HCT116 (cell line): ENCODE measurements around the gene AGAP1. TPM values are rescaled to one million over a fixed set of nuclear protein-coding genes. Genes with fewer than 3 reads are reported as not detected.

Source experiments
- ATAC-seq: fragments of 200-7000 bp; cut with Tn5 transposase; 2 replicates; pipeline ENCODE4 v1.9.1; 2020; ENCODE audit warnings: mild to moderate bottlenecking, moderate library complexity
- BruUV-seq: library from RNA; stranded (reverse); fragments of 400-500 nt; replicated peaks from 2 replicates; lab custom pipeline; 2021; lab: Mats Ljungman, UMichigan
- CTCF ChIA-PET: fragments of 300-600 bp; sonication (Branson Sonifier 250); formaldehyde crosslinking; loops from one replicate; lab custom pipeline; 2021; ENCODE audit warnings: antibody characterized with exemption; lab: Charles Lee
- POLR2A ChIA-PET: fragments of 300-600, 350-600 bp; sonication (Branson Sonifier 250); formaldehyde crosslinking; loops from one replicate; lab custom pipeline; 2021; ENCODE audit warnings: antibody characterized with exemption; lab: Charles Lee
- RAD21 ChIA-PET, 2 experiments: fragments of 300-600 bp; sonication (Branson Sonifier 250); formaldehyde crosslinking; loops; one replicate each; lab custom pipeline; 2023; ENCODE audit warnings: low total read pairs in 2 of 2; ENCODE audit not compliant: uncharacterized antibody in 2 of 2, unreplicated experiment in 2 of 2, low non-redundant PET in 1 of 2; lab: Charles Lee
- DNase-seq: peaks from one replicate; pipeline ENCODE4 v3.0.0-alpha.2; 2010; ENCODE audit warnings: low read depth, low spot score
- H2AFZ ChIP-seq: fragments of 200-600 bp; shearing (Covaris generic), sonication (generic); 2 replicates; pipeline ENCODE4 v1.6.1; 2017; ENCODE audit warnings: low read depth, mixed run types, mixed read lengths, antibody characterized with exemption, low read length; ENCODE audit not compliant: poor library complexity, severe bottlenecking
- H3K27ac ChIP-seq: 2 replicates; pipeline ENCODE4 v1.5.1; 2012; ENCODE audit warnings: low read depth, low read length
- H3K27me3 ChIP-seq: fragments of 200-600 bp; sonication (generic); 2 replicates; pipeline ENCODE4 v1.6.1; 2016; ENCODE audit warnings: mixed run types, low read length, mixed read lengths; ENCODE audit not compliant: insufficient read depth
- H3K36me3 ChIP-seq, 2 experiments: fragments of 200-500 bp in 1 of 2; fragments of 200-600 bp in 1 of 2; sonication (Bioruptor generic) in 1 of 2; sonication (generic) in 1 of 2; 2 replicates each; pipeline versions ENCODE4 v1.5.1 to v1.6.1; 2014 to 2016; ENCODE audit warnings: low read length in 2 of 2, inconsistent platforms in 1 of 2, mixed read lengths in 1 of 2, mixed run types in 1 of 2; ENCODE audit not compliant: insufficient read depth in 2 of 2, control insufficient read depth in 1 of 2
- H3K4me1 ChIP-seq, 2 experiments: fragments of 200-600 bp in 1 of 2; sonication (generic) in 1 of 2; 2 replicates each; pipeline versions ENCODE4 v1.5.1 to v1.6.1; 2012 to 2017; ENCODE audit warnings: low read length in 2 of 2, inconsistent platforms in 1 of 2, mild to moderate bottlenecking in 1 of 2, mixed read lengths in 1 of 2, mixed run types in 1 of 2, moderate library complexity in 1 of 2; ENCODE audit not compliant: insufficient read depth in 2 of 2, control insufficient read depth in 1 of 2
- H3K4me2 ChIP-seq: fragments of 200-600 bp; sonication (generic); 2 replicates; pipeline ENCODE4 v1.6.1; 2017; ENCODE audit warnings: mixed run types, low read length, mixed read lengths
- H3K4me3 ChIP-seq, 2 experiments: fragments of 200-600 bp in 1 of 2; sonication (generic) in 1 of 2; replicated peaks in 1 of 2; 2 replicates each; pipeline ENCODE4 v1.5.1; 2011 to 2016; ENCODE audit warnings: low read length in 2 of 2, control low read depth in 1 of 2, low read depth in 1 of 2, mild to moderate bottlenecking in 1 of 2, mixed read lengths in 1 of 2, mixed run types in 1 of 2
- H3K79me2 ChIP-seq: fragments of 200-600 bp; sonication (generic); 2 replicates; pipeline ENCODE4 v1.6.1; 2017; ENCODE audit warnings: mild to moderate bottlenecking, mixed run types, low read length, moderate library complexity, mixed read lengths; ENCODE audit not compliant: insufficient read depth
- H3K9ac ChIP-seq: fragments of 200-600 bp; sonication (generic); 2 replicates; pipeline ENCODE4 v1.6.1; 2016; ENCODE audit warnings: low read length, mixed read lengths
- H3K9me2 ChIP-seq: fragments of 200-600 bp; sonication (generic), shearing (Covaris generic); 2 replicates; pipeline ENCODE4 v1.6.1; 2017; ENCODE audit warnings: mixed run types, mild to moderate bottlenecking, moderate library complexity; ENCODE audit not compliant: insufficient read depth
- H3K9me3 ChIP-seq, 2 experiments: fragments of 200-500 bp in 1 of 2; fragments of 200-600 bp in 1 of 2; sonication (Bioruptor generic) in 1 of 2; sonication (generic) in 1 of 2; 2 replicates each; pipeline ENCODE4 v1.6.1; 2014 to 2017; ENCODE audit warnings: low read length in 2 of 2, mixed read lengths in 2 of 2, inconsistent platforms in 1 of 2, low read depth in 1 of 2, mild to moderate bottlenecking in 1 of 2, mixed run types in 1 of 2, moderate library complexity in 1 of 2; ENCODE audit not compliant: control insufficient read depth in 1 of 2, insufficient read depth in 1 of 2
- H4K20me1 ChIP-seq: fragments of 200-600 bp; sonication (generic), shearing (Covaris generic); 2 replicates; pipeline ENCODE4 v1.6.1; 2017; ENCODE audit warnings: mixed run types, mild to moderate bottlenecking, moderate library complexity; ENCODE audit not compliant: insufficient read depth
- CEBPB ChIP-seq: IDR thresholded peaks from 2 replicates; pipeline ENCODE4 v1.6.1; 2012; ENCODE audit warnings: low read depth
- EGR1 ChIP-seq: IDR thresholded peaks from 2 replicates; pipeline ENCODE4 v1.6.1; 2012; ENCODE audit warnings: low read depth
- ELF1 ChIP-seq: IDR thresholded peaks from 2 replicates; pipeline ENCODE4 v1.6.1; 2012; ENCODE audit warnings: low read depth, borderline replicate concordance
- EZH2 ChIP-seq: fragments of 200-600 bp; sonication (generic); IDR thresholded peaks from 2 replicates; pipeline ENCODE4 v1.6.1; 2017; ENCODE audit warnings: antibody characterized with exemption, mixed run types
- EZH2phosphoT487 ChIP-seq: fragments of 200-600 bp; IDR thresholded peaks from 2 replicates; pipeline ENCODE4 v1.6.1; 2018; ENCODE audit warnings: antibody characterized with exemption, borderline replicate concordance
- FOSL1 ChIP-seq: IDR thresholded peaks from 2 replicates; pipeline ENCODE4 v1.6.1; 2012; ENCODE audit warnings: low read depth
- MAX ChIP-seq: IDR thresholded peaks from 2 replicates; pipeline ENCODE4 v1.6.1; 2012
- POLR2A ChIP-seq: IDR thresholded peaks from 2 replicates; pipeline ENCODE4 v1.7.0; 2011; ENCODE audit warnings: borderline replicate concordance; ENCODE audit not compliant: insufficient read depth, insufficient read length; ENCODE audit errors: extremely low read depth
- POLR2AphosphoS5 ChIP-seq: IDR thresholded peaks from 2 replicates; pipeline ENCODE4 v1.6.1; 2011; ENCODE audit warnings: mild to moderate bottlenecking, low read depth, low read length, moderate library complexity
- SIN3A ChIP-seq: IDR thresholded peaks from 2 replicates; pipeline ENCODE4 v1.6.1; 2012; ENCODE audit warnings: low read depth
- YY1 ChIP-seq: IDR thresholded peaks from 2 replicates; pipeline ENCODE4 v1.6.1; 2011; ENCODE audit warnings: low read length, low read depth, moderate library complexity, mild to moderate bottlenecking; ENCODE audit not compliant: insufficient replicate concordance; ENCODE audit errors: extremely low read depth
- intact Hi-C: fragments of 100-400 bp; cut with micrococcal nuclease; formaldehyde crosslinking; loops from 2 replicates; pipeline ENCODE4 v1.10.0; 2022
- total RNA-seq: library from RNA; stranded (reverse); gene quantifications from one replicate; pipeline ENCODE4 v1.2.1, GENCODE V29; 2021; ENCODE audit not compliant: unreplicated experiment
- TF ChIP-seq, protein P1 (sequence below): IDR thresholded peaks from 2 replicates; pipeline ENCODE4 v1.6.1; 2011; ENCODE audit warnings: mild to moderate bottlenecking, low read length, moderate library complexity; ENCODE audit not compliant: insufficient replicate concordance; ENCODE audit errors: extremely low read depth
- TF ChIP-seq, protein P2 (sequence below): IDR thresholded peaks from 2 replicates; pipeline ENCODE4 v1.6.1; 2012; ENCODE audit warnings: low read depth

AGAP1 gene
- total RNA-seq, 1 experiment from 2014 or later: 43.8 TPM

DNA sequence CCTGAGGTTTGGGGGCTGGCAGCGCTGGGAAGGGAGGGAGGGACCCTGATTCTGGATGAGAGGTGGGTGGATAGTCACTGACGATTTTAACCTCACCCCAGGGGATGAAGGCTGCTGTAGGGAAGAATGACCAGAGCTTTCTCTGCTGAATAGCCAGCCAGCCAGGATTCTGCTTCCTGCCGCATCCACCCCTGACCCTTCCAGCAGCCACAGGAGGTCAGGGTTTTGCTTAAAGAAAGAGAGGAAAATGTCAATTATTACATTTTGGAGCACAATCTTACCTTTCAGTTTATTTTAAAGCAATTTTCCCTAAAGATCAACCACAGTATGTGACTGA is 456.6 kb downstream of the AGAP1 start:
- Histone ChIP-seq H4K20me1 (no peaks in the 10 kb centered on the region), H3K4me2 (no peak overlapping the region), H3K4me1 (no peaks in the 10 kb centered on the region), H2AFZ (no peak overlapping the region), H3K79me2 (no peaks in the 10 kb centered on the region), H3K36me3 (no peaks in the 10 kb centered on the region), H3K4me3 (no peak overlapping the region), H3K27me3 (no peaks in the 10 kb centered on the region), H3K9ac (no peak overlapping the region), H3K9me2 (no peaks in the 10 kb centered on the region), H3K9me3 (no peaks in the 10 kb centered on the region), H3K27ac (no peak overlapping the region)
- DNase-seq (no peak), ATAC-seq (no peak)
- BruUV-seq: no TSS peak
- ChIA-PET RAD21 (no interaction called here), POLR2A (no interaction called here), CTCF (interaction anchor here (1.7 kb wide), 1 partner anchor 14 kb away, joined by 5 read pairs; no protein-coding TSS in a partner anchor)
- no peak for TF ChIP-seq EZH2phosphoT487
- TF ChIP-seq MAX: no peak
- TF ChIP-seq, protein P1, sequence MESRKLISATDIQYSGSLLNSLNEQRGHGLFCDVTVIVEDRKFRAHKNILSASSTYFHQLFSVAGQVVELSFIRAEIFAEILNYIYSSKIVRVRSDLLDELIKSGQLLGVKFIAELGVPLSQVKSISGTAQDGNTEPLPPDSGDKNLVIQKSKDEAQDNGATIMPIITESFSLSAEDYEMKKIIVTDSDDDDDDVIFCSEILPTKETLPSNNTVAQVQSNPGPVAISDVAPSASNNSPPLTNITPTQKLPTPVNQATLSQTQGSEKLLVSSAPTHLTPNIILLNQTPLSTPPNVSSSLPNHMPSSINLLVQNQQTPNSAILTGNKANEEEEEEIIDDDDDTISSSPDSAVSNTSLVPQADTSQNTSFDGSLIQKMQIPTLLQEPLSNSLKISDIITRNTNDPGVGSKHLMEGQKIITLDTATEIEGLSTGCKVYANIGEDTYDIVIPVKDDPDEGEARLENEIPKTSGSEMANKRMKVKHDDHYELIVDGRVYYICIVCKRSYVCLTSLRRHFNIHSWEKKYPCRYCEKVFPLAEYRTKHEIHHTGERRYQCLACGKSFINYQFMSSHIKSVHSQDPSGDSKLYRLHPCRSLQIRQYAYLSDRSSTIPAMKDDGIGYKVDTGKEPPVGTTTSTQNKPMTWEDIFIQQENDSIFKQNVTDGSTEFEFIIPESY: no peak
- TF ChIP-seq POLR2AphosphoS5: no peak
- intact Hi-C loops: no loop called here

GRCh38 chr2:235951493-235951892 is 457.6 kb downstream of the AGAP1 start:
- no peaks in the 10 kb centered on the region for H3K4me1 ChIP-seq
- ATAC-seq (no peak), DNase-seq (no peak)
- ChIA-PET RAD21 (no interaction called here), POLR2A (no interaction called here), CTCF (interaction anchor here (1.7 kb wide), 1 partner anchor 15 kb away, joined by 5 read pairs; no protein-coding TSS in a partner anchor)
- BruUV-seq: no TSS peak
- H3K27me3 ChIP-seq: no peaks in the 10 kb centered on the region
- H3K4me3 ChIP-seq: no peak overlapping the region
- no peak overlapping the region for H3K9ac ChIP-seq
- intact Hi-C loops: no loop called here
- H3K9me3 ChIP-seq: no peaks in the 10 kb centered on the region
- H3K79me2 ChIP-seq: no peaks in the 10 kb centered on the region
- no peak overlapping the region for H2AFZ ChIP-seq
- H3K4me2 ChIP-seq: no peak overlapping the region
- no peak overlapping the region for H3K27ac ChIP-seq
- H4K20me1 ChIP-seq: no peaks in the 10 kb centered on the region
- no peaks in the 10 kb centered on the region for H3K36me3 ChIP-seq
- no peaks in the 10 kb centered on the region for H3K9me2 ChIP-seq
- TF ChIP-seq SIN3A: no peak
- TF ChIP-seq YY1: no peak
- TF ChIP-seq EZH2: no peak
- no peak for TF ChIP-seq CEBPB
- TF ChIP-seq, protein P2, sequence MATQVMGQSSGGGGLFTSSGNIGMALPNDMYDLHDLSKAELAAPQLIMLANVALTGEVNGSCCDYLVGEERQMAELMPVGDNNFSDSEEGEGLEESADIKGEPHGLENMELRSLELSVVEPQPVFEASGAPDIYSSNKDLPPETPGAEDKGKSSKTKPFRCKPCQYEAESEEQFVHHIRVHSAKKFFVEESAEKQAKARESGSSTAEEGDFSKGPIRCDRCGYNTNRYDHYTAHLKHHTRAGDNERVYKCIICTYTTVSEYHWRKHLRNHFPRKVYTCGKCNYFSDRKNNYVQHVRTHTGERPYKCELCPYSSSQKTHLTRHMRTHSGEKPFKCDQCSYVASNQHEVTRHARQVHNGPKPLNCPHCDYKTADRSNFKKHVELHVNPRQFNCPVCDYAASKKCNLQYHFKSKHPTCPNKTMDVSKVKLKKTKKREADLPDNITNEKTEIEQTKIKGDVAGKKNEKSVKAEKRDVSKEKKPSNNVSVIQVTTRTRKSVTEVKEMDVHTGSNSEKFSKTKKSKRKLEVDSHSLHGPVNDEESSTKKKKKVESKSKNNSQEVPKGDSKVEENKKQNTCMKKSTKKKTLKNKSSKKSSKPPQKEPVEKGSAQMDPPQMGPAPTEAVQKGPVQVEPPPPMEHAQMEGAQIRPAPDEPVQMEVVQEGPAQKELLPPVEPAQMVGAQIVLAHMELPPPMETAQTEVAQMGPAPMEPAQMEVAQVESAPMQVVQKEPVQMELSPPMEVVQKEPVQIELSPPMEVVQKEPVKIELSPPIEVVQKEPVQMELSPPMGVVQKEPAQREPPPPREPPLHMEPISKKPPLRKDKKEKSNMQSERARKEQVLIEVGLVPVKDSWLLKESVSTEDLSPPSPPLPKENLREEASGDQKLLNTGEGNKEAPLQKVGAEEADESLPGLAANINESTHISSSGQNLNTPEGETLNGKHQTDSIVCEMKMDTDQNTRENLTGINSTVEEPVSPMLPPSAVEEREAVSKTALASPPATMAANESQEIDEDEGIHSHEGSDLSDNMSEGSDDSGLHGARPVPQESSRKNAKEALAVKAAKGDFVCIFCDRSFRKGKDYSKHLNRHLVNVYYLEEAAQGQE: no peak
- TF ChIP-seq EGR1: no peak
- no peak for TF ChIP-seq FOSL1
- no peak for TF ChIP-seq POLR2A
- TF ChIP-seq ELF1: no peak
- TF ChIP-seq, protein P1: no peak
